ENCODE data around the gene SLC16A4. TPM values are rescaled to one million over a fixed set of nuclear protein-coding genes. Genes with fewer than 3 reads are reported as not detected.
"Not testable (repeated sequence)": the region's sequence is repeated elsewhere in the genome, so short reads cannot be mapped to it uniquely, and the experiment has no call there.

The SLC16A4 gene
- total RNA-seq, 2 donors from 2014 or later, result 3.6 TPM

- peaks cover 6 to 31% of the 10 kb centered on the region in 2 donors for H3K36me3 ChIP-seq (replicated peaks in 1 of 2; ENCODE audit: insufficient read depth in 1 of 2, low read depth in 2 of 2)
Observed at GRCh38 chr1:110403805-110404204, 13.0 kb upstream of the SLC16A4 start.

GRCh38 chr1:110396259-110396958 is 5.6 kb upstream of the SLC16A4 start:
- H3K4me3 ChIP-seq; H3K27me3 ChIP-seq; H3K27ac ChIP-seq; DNase-seq; H3K9me3 ChIP-seq; ATAC-seq; intact Hi-C loops (cut with DNase I); H3K4me1 ChIP-seq: not testable (repeated sequence)
- H3K36me3 ChIP-seq (replicated peaks in 1 of 2; ENCODE audit: insufficient read depth in 1 of 2, low read depth in 2 of 2), result peaks cover 0 to 13% of the 10 kb centered on the region in 2 donors
- 94 to 96% methylated on average over 27 to 43 of the region's 48 CpGs for WGBS, 2 donors

More at GRCh38 chr1:110403805-110404204, 13.0 kb upstream of the SLC16A4 start:
- H3K27ac ChIP-seq, result no peak overlapping the region
- intact Hi-C loops (cut with DNase I), result no loop called here
- ATAC-seq, result no peak
- no peak for DNase-seq
- H3K9me3 ChIP-seq, result no peaks in the 10 kb centered on the region
- H3K27me3 ChIP-seq, result no peaks in the 10 kb centered on the region
- H3K4me3 ChIP-seq, result no peak overlapping the region
- 91 to 93% methylated on average over 5 of the region's 5 CpGs for WGBS, 2 donors
- no peak for TF ChIP-seq POLR2A (IDR thresholded peaks at IDR 0.05)
- TF ChIP-seq CTCF (IDR thresholded peaks at IDR 0.05), result no peak
- H3K4me1 ChIP-seq, result peaks cover 19% of the 10 kb centered on the region

GRCh38 chr1:110394493-110394820 is 3.6 kb upstream of the SLC16A4 start:
- no peak for TF ChIP-seq POLR2A (IDR thresholded peaks at IDR 0.05)
- TF ChIP-seq CTCF (IDR thresholded peaks at IDR 0.05), result no peak
- Histone ChIP-seq H3K4me3 (no peak overlapping the region), H3K36me3 (replicated peaks in 1 of 2; ENCODE audit: insufficient read depth in 1 of 2, low read depth in 2 of 2) (no peaks in the 10 kb centered on the region), H3K27me3 (no peaks in the 10 kb centered on the region), H3K9me3 (no peaks in the 10 kb centered on the region), H3K27ac (no peak overlapping the region), H3K4me1 (no peaks in the 10 kb centered on the region)
- ATAC-seq (no peak), DNase-seq (no peak)
- 91 to 98% methylated on average over 3 of the region's 3 CpGs for WGBS, 2 donors
- intact Hi-C loops (cut with DNase I), result no loop called here

- TF ChIP-seq POLR2A (IDR thresholded peaks at IDR 0.05), result no peak
- TF ChIP-seq CTCF (IDR thresholded peaks at IDR 0.05), result no peak
- no peaks in the 10 kb centered on the region for H3K4me1 ChIP-seq
- no peak for ATAC-seq
- H3K9me3 ChIP-seq, result no peaks in the 10 kb centered on the region
- H3K4me3 ChIP-seq, result no peak overlapping the region
- no peaks in the 10 kb centered on the region for H3K36me3 ChIP-seq (replicated peaks in 1 of 2; ENCODE audit: insufficient read depth in 1 of 2, low read depth in 2 of 2)
- WGBS, 2 donors, result 70 to 77% methylated on average over 3 of the region's 3 CpGs
- H3K27ac ChIP-seq, result no peak overlapping the region
- no peak for DNase-seq
- no peaks in the 10 kb centered on the region for H3K27me3 ChIP-seq
- intact Hi-C loops (cut with DNase I), result no loop called here
Observed at GRCh38 chr1:110393691-110394492, 3.1 kb upstream of the SLC16A4 start.

- ATAC-seq, result no peak
- intact Hi-C loops (cut with DNase I), result no loop called here
- 89 to 93% methylated on average over 2 of the region's 2 CpGs for WGBS, 2 donors
Observed at GRCh38 chr1:110393286-110393685, 2.5 kb upstream of the SLC16A4 start.

More at GRCh38 chr1:110393286-110393685, 2.5 kb upstream of the SLC16A4 start:
- Histone ChIP-seq H3K27ac (no peak overlapping the region), H3K27me3 (no peaks in the 10 kb centered on the region), H3K4me1 (no peaks in the 10 kb centered on the region), H3K4me3 (no peak overlapping the region), H3K36me3 (replicated peaks in 1 of 2; ENCODE audit: insufficient read depth in 1 of 2, low read depth in 2 of 2) (no peaks in the 10 kb centered on the region), H3K9me3 (no peaks in the 10 kb centered on the region)
- DNase-seq, result no peak
- no peak for TF ChIP-seq CTCF (IDR thresholded peaks at IDR 0.05)
- TF ChIP-seq POLR2A (IDR thresholded peaks at IDR 0.05), result no peak

All from body of pancreas (tissue), 4 donors.